ENCODE measurements around the gene CD9. TPM values are rescaled to one million over a fixed set of nuclear protein-coding genes. Genes with fewer than 3 reads are reported as not detected.

CD9 gene
- total RNA-seq, 1 donor from 2014 or later = 947 TPM

DNA sequence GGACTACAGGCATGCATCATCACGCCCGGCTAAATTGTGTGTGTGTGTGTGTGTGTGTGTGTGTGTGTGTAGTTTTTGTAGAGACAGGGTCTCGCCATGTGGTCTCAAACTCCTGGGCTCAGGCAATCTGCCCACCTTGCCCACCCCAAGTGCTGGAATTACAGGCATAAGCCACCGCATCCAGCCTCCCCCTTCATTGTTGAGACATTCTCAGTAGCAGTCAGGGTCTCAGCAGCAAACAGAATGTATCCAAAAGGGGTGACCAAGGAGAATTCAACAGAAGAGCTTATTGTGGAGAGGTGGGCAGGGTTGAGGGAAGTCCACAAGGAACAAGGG, 73.0 kb downstream of the CD9 start:
- DNase-seq (ENCODE audit: low read depth in 2 of 2) = no peak

DNA sequence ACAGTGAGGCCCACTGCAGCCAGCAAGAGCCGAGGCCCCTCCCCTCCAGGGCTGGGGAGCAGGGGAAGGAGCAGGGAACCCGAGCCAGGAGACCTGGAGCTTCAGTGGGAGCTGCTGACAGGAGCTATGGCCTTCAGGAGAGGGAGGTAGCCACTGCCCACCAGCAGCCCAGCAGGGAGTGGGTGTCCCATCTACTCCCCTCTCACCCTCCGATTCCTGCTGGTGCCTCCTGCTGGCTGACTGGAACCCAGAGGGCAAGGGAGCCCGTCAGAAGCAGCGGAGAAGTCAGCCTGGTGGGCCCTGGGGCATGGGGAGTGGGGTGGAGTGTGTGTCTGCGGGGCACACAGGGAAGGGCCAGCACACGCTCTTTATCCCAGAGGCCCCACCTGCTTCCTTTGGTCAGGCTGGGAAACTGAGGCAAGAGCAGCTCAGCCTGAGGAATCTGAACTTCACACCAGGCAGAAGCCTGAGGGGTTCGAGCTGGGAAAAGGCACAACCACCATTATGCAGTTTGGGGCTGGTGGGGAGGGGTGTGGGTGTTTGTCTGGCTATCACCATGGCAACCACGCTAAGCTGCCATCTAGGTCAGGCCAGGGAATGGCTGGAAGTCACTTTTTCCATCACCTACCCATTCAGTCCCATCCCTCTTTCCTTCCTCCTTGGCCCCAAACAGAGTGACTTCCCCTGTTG, 73.5 kb downstream of the CD9 start:
- DNase-seq (ENCODE audit: low read depth in 2 of 2) = peak; percentile 98 to 100

DNA sequence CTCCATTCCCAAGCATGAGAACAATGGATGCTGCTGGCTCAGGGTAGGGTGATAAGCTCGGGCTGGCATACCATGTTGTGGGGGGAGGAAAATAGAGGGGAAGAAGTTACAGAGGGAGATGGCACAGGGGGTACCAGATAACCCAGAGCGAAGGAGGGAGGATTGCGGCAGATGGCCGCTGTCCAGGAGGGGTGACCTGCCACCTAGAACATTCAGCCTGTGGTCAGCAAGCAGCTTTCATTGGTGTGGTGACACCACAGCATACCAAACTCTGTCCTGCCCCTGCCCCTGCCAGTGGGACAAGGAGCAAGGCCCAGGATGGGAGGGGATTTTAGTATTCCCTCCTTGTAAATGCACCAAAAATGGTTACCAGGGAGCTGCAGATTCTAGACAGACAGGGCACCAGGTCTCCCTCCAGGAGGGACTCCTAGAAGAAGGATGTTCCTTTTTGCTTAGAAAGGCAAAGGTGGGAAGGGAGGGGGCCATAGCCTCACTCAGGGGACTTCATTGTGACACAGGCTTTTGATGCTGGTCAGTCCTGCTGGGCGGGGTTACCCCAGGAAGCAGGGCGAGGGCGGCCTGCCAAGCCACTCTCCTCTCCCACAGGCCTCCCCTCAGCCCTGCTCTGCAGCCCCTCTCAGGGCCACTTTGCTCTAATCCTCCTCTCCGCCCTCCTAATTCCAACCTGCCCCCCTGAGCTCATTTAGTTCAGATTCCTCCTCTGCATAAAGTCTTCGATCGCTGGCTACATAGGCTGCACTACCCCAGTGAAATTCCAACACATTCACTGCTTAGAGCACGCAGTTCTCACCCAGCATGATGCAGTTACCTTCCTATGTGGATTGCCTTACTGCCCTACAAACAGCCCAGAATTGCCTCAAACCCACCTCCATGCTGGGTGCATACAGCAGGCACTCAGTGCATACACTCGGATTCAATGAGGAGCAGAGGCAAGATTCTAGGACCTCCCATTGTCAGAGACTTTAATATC, 74.3 kb downstream of the CD9 start:
- peak; percentile 71 to 78 for DNase-seq (ENCODE audit: low read depth in 2 of 2)

DNA sequence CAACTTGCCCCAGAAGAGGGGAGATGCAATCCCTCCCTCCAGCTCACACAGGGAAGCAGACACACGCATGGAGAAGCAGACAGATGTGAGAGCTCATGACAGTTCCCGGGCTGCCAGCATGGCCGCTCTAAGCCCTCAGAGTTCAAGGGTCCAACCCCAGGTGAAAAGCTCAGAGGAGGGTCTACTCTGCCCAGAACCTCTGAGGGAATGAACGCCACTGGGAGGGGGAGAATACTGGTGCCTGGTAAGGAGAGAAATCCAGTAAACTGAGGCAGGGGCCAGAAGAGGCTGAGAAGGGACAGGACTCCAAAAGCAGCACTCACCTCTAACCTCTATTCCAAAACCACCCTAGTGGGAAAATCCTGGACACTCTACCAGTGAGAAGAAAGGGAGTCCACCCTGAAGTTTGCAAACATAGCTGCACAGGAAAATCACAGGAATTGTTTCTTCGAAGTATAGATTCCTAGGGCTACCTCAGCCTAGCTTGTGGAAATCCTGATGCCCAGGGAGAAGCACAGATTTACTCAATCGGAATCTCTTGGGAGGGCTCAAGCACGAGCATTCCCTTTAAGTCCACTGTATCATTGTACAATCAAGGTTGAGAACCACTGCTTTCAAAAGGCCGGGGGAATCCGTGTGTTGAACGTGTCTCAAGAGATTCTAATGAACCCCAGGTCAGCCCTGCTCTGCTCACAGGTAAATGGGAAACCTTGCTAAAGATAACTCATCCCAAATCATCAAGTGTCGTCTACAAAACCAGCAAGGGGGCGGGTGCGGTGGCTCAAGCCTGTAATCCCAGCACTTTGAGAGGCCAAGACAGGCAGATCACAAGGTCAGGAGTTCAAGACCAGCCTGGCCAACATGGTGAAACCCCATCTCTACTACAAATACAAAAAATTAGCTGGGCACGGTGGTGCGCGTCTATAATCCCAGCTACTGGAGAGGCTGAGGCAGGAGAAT, 76.0 kb downstream of the CD9 start:
- DNase-seq (ENCODE audit: low read depth in 2 of 2) = no peak

DNA sequence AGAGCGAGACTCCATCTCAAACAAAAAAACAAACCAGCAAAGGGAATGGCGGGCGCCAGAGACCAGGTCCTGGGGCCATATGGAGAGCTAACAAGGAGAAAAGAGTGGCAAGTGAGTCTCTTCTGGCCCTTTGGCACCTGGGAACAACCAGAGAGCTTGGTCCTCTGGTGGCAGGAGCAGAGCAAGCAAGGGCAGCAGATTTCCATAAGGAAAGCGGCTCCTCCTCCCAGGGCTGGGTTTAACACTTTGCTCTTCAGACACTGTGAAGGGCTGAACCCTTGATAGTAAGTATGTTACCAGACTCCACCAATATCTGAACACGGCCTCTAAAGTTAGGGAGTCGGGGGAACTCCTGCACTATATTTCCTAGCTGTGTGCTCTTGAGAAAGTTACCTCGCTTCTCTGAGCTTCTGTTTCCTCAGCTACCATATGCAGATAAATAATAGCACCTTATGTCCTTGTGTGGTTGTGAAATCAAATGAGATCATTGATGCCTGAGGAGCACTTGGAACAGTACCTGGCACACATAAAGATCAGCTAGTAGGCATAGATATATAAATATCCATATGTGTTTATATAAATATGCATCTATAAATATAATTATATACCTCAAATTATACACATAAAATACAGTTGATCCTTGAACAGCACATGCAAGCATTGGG, 76.9 kb downstream of the CD9 start:
- DNase-seq (ENCODE audit: low read depth in 2 of 2) = peak in 1 of 2 donors; percentile 43

DNA sequence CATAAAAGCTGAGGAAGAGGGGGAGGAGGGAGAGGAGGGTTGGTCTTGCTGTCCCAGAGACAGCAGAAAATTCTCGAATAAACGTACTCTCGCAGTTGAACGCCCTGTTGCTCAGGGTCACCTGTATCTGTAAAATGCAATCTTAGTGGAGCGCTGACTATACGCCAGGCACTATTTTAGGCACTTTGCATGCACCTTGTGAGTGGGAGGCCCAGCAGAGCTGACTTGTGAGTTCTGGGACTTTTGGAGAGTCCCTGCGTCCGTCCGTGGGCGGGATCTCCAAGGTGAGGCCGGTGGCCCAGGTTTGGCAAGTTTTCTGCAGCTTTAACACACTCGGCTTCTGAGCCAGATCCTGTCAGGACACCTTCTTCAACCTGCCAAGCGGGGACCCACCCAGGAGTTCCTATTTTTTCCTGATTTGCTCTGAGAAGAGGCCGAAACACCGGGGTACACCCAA, 77.8 kb downstream of the CD9 start:
- peak in 1 of 2 donors; percentile 14 for DNase-seq (ENCODE audit: low read depth in 2 of 2)

DNA sequence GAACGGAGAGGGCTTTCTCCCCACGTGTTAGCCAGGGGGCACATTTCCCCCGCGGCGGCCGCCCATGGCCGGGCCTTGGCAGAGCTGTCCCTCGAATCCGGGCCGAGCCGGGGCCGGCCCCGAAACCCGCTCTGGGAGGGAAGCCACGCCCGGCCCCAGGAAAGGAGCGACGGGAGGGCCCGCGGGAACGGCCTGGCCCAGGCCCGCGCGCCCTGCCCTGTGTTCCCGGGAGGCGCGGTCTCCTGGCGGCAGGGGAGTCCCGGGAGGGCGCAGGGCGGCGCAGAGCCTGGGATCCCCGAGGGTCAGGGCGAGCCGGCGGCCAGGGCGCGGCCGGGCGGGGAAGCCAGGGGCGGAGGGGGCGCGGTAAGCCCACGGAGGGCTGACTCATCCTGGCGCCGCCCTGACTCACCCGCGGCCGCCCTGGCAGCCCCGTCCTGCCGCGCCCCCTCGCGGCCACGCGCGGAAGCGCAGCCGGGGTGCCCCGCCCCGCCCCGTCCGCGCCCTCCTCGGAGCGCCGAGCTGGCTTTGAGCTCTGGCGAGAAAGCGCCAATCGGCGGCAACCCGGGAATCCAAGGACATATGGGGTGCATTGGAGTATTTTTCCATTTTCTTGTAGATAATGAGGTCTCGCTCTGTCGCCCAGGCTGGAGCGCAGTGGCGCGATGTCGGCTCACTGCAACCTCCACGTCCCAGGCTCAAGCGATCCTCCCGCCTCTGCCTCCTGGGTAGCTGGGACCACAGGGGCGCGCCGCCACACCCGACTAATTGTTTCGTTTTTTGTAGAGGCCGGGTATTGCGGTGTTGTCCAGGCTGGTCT, 78.4 kb downstream of the CD9 start:
- peak; percentile 58 to 90 for DNase-seq (ENCODE audit: low read depth in 2 of 2)

DNA sequence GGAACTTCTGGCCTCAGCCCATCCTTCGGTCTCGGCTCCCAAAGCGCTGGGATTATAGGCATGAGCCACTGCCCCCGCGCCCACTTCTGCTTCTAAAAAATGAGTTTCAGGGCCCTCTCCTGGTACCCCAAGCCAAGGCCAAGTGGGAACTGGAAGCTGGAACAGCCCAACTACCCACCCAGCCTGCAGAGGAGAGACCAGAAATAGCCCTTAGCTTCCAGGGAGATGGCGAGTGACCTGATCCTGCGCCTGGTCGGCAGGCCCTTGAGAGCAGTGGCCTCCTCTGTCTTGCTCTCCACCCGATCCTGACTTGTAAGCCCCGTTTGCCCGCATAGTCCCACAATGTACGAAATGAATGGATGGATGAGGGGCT, 79.0 kb downstream of the CD9 start:
- DNase-seq (ENCODE audit: low read depth in 2 of 2) = no peak

DNA sequence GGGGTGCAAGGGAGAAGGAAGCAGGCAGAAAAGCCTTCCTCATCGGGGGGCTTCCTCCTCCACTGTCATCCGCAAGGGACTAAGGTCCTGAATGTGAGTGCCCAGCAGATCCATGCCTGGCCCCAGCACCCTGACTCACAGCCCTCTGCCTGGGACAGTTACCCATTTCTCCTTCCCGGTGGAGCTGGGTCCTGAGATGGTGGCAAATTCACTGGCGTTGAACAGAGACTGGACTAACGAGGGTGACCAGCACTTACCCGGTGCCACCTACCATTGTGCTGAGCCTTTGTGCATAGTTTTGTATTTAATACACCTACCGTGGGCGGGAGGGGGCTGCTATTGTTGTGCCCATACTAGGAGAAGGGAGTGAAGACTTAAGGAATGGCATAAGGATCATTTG, 79.4 kb downstream of the CD9 start:
- DNase-seq (ENCODE audit: low read depth in 2 of 2) = no peak

DNA sequence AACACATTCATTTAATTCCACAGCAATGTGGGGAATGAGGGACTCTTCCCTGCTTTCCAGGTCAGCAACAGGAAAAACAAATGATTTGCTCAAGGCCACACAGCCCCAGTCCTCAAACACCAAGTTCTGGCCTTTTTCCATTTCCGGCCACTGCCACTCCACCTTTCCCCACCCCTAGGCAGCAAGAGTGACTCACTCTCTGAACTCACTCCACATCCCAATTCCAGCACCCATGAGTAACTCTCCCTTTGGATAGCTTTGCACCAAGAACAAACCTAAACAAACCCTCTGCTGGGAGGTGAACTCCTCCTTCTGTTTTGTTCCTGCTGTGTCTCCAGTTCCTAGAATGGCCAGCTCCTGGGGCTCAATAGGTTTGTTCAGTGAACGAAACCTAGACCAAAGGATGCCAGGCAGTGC, 79.9 kb downstream of the CD9 start:
- peak; percentile 54 to 85 for DNase-seq (ENCODE audit: low read depth in 2 of 2)

DNA sequence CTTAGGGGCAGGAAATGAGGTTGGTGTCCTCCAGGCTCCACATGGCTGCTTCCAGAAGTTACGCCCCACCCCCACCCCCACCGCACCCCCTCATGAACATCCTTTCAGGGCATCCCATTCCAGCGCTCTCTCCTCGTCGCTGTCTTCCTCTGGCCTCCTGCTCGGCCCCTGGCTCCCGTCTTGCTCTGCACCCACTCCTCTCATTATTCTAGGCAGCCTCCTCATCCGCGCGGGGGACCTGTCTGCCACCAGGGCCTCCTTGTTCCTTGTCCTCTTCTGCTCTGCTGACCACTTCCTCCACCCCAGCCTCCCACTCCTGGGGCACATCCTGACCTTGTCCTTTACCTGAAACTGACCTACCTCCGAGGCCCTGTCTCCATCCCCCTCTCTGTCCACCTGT, 80.5 kb downstream of the CD9 start:
- no peak for DNase-seq (ENCODE audit: low read depth in 2 of 2)

DNA sequence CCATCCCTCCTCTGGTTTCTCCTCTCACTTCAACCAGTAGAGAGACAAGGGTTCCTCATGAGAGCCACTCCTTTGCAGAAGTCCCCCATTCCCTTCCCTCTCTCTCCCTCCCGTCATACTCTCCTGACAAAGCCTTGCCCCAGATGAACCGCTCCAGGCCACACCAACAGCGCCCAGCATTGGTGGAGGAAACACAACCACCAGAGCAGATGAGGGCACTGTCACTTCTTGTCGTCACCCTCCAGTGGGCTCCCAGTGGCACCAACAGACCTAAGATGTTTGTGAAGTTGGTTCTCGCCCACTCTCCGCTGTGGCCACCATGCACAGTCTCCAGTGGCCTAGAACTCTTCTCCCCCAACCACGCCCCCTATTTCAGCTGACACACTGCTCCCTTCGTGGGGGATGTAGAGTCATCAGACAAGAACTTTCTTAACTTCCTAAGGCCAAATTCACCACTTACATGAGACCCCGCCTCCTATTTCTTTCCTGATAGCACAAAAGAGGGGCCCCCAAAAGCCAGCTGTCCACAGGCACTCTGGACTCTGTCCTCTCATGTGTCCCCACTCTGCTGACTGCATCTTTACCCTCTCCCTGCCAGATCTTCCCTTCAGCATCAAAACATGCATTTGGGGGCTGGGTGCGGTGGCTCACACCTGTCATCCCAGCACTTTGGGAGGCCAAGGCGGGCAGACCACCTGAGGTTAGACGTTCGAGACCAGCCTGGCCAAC, 81.0 kb downstream of the CD9 start:
- DNase-seq (ENCODE audit: low read depth in 2 of 2) = no peak

DNA sequence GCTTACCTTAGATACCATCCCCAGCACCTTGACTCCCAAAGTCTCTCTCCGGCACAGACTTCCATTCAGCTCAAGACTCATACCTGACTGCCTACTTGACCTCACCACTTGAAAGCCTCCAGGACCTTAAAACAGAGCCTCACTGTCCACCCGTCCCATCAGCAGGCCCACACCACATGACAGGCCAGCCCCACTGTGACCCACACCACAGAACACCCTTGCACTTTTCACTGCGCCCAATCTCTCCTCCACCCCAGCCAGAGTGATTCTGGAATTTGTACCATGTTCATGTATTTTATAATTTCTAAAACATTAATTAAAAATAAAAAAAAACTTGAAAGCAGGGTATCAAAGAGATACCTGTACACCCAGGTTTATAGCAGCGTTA, 82.2 kb downstream of the CD9 start:
- no peak for DNase-seq (ENCODE audit: low read depth in 2 of 2)

DNA sequence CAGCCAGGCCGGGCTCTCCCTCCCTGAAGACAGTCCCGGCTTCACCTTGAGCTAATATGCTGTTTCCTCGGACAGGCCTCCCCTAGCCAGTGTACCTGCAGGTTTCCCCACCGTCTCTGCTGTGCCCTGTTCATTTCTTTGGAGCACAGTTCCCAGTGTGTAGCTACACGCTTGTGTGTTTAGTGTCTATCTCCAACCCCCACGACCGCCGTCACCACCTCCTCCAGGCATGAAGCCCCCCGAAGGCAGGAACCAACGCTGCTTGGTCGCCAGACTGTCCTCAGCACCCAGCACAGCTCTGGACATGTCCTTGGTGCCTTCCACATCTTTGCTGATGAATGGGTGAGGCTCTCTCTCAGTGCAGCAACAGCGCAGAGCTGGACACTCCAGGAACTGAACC, 84.1 kb downstream of the CD9 start:
- no peak for DNase-seq (ENCODE audit: low read depth in 2 of 2)

DNA sequence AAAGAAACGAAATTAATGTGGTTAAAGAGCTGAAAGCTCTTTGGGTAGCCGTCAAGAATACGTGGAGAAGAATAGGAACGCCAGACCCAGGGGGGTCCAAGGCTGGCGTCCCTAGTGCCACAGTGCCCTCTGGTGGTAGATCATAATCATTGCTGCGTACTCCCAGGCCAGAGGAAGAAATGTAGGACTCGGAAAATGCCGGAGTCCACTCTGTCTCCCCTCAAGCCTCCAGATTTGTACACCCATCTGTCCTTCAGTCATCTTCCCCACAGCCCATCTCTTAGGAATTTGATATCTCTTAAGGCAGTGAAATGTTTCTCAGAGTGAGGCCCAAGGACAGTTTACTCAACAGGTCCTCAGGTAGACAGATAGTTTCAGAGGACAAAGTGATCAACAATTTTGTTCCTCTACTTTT, 84.9 kb downstream of the CD9 start:
- peak; percentile 55 to 76 for DNase-seq (ENCODE audit: low read depth in 2 of 2)

DNA sequence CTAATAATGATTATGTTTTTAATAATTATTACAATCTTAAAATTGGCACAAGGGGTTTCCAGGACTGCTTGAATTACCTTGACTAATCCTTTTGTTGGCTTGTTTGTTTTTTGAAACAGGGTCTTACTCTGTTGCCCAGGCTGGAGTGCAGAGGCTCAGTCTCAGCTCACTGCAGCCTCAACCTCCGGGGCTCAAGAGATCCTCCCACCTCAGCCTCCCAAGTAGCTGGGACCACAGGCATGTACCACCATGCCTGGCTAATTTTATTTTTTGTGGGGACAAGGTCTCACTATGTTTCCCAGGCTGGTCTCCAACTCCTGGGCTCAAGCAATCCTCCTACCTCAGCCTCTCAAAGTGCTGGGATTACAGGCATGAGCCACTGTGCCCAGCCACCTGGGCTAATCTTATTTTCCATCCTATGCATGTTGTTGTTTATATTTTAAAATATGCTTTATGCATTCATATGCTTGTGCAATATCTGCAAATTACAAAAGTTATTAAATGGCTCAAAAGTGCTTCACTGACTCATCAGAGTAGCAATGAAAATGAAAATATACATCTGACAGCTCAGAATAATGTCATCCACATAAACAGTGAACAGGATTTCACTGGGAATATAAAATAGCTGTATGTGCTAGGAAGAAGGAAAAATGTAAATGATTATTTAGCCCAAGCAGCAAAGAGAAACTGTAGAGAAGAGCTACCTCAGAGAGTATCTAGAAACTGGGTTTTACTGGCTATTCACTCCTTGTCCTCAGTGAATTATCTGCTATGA, 85.5 kb downstream of the CD9 start:
- DNase-seq (ENCODE audit: low read depth in 2 of 2) = no peak
